ENCODE results near the gene PKD1.

PKD1 gene

GRCh38 chr16:2156849-2157224 is 21.1 kb upstream of the PKD1 start:
- H3K4me3 ChIP-seq (replicated peaks in 1 of 2; ENCODE audit: low read depth in 2 of 2, low read length in 2 of 2), result peak overlapping the region; percentile 88
- no peak for DNase-seq (ENCODE audit: low read depth in 2 of 2)
- no peak for TF ChIP-seq CTCF (IDR thresholded peaks at IDR 0.05; ENCODE audit: low read depth, low read length)

- H3K4me3 ChIP-seq (replicated peaks in 1 of 2; ENCODE audit: low read depth in 2 of 2, low read length in 2 of 2), result peak overlapping the region; percentile 88
- DNase-seq (ENCODE audit: low read depth in 2 of 2), result peak; percentile 63 to 76
- no peak for TF ChIP-seq CTCF (IDR thresholded peaks at IDR 0.05; ENCODE audit: low read depth, low read length)
Observed at GRCh38 chr16:2155977-2156848, 20.5 kb upstream of the PKD1 start.

GRCh38 chr16:2155091-2155950 is 19.6 kb upstream of the PKD1 start, which contains the start of gene TRAF7:
TSS of gene TRAF7 (plus strand) at chr16:2155782. CDS start at chr16:2163921, 8,139 bp downstream.
- peak; percentile 100 for DNase-seq (ENCODE audit: low read depth in 2 of 2)
- TF ChIP-seq CTCF (IDR thresholded peaks at IDR 0.05; ENCODE audit: low read depth, low read length), result no peak
- H3K4me3 ChIP-seq (replicated peaks in 1 of 2; ENCODE audit: low read depth in 2 of 2, low read length in 2 of 2), result peak within 1 kb of the TSS; percentile 88

- peak in 1 of 2 donors; percentile 20 for DNase-seq (ENCODE audit: low read depth in 2 of 2)
- no peak for TF ChIP-seq CTCF (IDR thresholded peaks at IDR 0.05; ENCODE audit: low read depth, low read length)
- peak overlapping the region; percentile 79 to 82 for H3K4me3 ChIP-seq (replicated peaks in 1 of 2; ENCODE audit: low read depth in 2 of 2, low read length in 2 of 2)
Observed at GRCh38 chr16:2154533-2155090, 18.9 kb upstream of the PKD1 start.

GRCh38 chr16:2152695-2153506 is 17.2 kb upstream of the PKD1 start:
- DNase-seq (ENCODE audit: low read depth in 2 of 2), result peak in 1 of 2 donors; percentile 16
- peak overlapping the region; percentile 79 to 82 for H3K4me3 ChIP-seq (replicated peaks in 1 of 2; ENCODE audit: low read depth in 2 of 2, low read length in 2 of 2)
- TF ChIP-seq CTCF (IDR thresholded peaks at IDR 0.05; ENCODE audit: low read depth, low read length), result no peak

Measured in cardiac fibroblast (primary cell).